ENCODE data around the gene APOC1.

APOC1 gene

GRCh38 chr19:44957526-44957925, 43.1 kb downstream of the APOC1 start (continued):
- no peak for TF ChIP-seq POU6F1 (CRISPR knock-in tag; IDR thresholded peaks at IDR 0.05; ENCODE audit: borderline replicate concordance, low read depth)
- TF ChIP-seq TOX (CRISPR knock-in tag; IDR thresholded peaks at IDR 0.05; ENCODE audit: borderline replicate concordance): no peak
- TF ChIP-seq ZNF565 (CRISPR knock-in tag; conservative IDR thresholded peaks at IDR 0.05; ENCODE audit: low read depth): no peak
- TF ChIP-seq, protein P1, sequence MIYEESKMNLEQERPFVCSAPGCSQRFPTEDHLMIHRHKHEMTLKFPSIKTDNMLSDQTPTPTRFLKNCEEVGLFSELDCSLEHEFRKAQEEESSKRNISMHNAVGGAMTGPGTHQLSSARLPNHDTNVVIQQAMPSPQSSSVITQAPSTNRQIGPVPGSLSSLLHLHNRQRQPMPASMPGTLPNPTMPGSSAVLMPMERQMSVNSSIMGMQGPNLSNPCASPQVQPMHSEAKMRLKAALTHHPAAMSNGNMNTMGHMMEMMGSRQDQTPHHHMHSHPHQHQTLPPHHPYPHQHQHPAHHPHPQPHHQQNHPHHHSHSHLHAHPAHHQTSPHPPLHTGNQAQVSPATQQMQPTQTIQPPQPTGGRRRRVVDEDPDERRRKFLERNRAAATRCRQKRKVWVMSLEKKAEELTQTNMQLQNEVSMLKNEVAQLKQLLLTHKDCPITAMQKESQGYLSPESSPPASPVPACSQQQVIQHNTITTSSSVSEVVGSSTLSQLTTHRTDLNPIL (CRISPR knock-in tag; IDR thresholded peaks at IDR 0.05; ENCODE audit: low read depth): no peak
- no peak for TF ChIP-seq BACH2 (CRISPR knock-in tag; IDR thresholded peaks at IDR 0.05; ENCODE audit: borderline replicate concordance)
- no peak for TF ChIP-seq OSR1 (CRISPR knock-in tag; IDR thresholded peaks at IDR 0.05)
- TF ChIP-seq PPARA (CRISPR knock-in tag; IDR thresholded peaks at IDR 0.05; ENCODE audit: borderline replicate concordance): no peak
- no peak for TF ChIP-seq RARB (CRISPR knock-in tag; IDR thresholded peaks at IDR 0.05)

DNA sequence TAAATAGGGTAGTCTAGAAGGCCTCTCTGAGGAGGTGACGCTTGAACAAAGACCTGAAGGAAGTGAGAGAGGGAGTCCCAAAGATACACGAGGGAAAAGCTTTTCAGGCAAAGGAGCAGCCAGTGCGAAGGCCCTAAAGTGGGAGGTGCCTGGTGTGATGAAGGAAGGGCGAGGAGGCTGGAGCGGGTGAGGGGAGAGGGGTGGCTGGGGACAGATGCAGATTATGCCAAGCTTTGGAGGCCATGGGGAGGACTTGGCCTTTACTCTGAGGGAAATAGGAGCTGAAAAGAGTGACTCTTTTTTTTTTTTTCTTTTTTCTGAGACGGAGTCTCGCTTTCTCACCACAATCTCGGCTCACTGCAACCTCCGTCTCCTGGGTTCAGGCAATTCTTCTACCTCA, 43.7 kb downstream of the APOC1 start:
- ATAC-seq: no peak
- TF ChIP-seq RARB (CRISPR knock-in tag; IDR thresholded peaks at IDR 0.05) (no peak), ZFP3 (CRISPR knock-in tag; IDR thresholded peaks at IDR 0.05) (no peak), ZNF565 (CRISPR knock-in tag; conservative IDR thresholded peaks at IDR 0.05; ENCODE audit: low read depth) (no peak), GLIS3 (CRISPR knock-in tag; IDR thresholded peaks at IDR 0.05) (no peak), ZNF8 (CRISPR knock-in tag; IDR thresholded peaks at IDR 0.05) (no peak), PPARA (CRISPR knock-in tag; IDR thresholded peaks at IDR 0.05; ENCODE audit: borderline replicate concordance) (no peak), TSHZ2 (CRISPR knock-in tag; IDR thresholded peaks at IDR 0.05) (no peak), ZNF70 (CRISPR knock-in tag; IDR thresholded peaks at IDR 0.05) (no peak), ZFP30 (CRISPR knock-in tag; IDR thresholded peaks at IDR 0.05) (no peak), OSR1 (CRISPR knock-in tag; IDR thresholded peaks at IDR 0.05) (no peak), ISL1 (CRISPR knock-in tag; IDR thresholded peaks at IDR 0.05) (no peak), CSDC2 (CRISPR knock-in tag; IDR thresholded peaks at IDR 0.05) (no peak), ESRRG (CRISPR knock-in tag; IDR thresholded peaks at IDR 0.05) (no peak), POU6F1 (CRISPR knock-in tag; IDR thresholded peaks at IDR 0.05; ENCODE audit: borderline replicate concordance, low read depth) (no peak)
- TF ChIP-seq, protein P2, sequence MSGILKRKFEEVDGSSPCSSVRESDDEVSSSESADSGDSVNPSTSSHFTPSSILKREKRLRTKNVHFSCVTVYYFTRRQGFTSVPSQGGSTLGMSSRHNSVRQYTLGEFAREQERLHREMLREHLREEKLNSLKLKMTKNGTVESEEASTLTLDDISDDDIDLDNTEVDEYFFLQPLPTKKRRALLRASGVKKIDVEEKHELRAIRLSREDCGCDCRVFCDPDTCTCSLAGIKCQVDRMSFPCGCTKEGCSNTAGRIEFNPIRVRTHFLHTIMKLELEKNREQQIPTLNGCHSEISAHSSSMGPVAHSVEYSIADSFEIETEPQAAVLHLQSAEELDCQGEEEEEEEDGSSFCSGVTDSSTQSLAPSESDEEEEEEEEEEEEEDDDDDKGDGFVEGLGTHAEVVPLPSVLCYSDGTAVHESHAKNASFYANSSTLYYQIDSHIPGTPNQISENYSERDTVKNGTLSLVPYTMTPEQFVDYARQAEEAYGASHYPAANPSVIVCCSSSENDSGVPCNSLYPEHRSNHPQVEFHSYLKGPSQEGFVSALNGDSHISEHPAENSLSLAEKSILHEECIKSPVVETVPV (CRISPR knock-in tag; IDR thresholded peaks at IDR 0.05): no peak
- TF ChIP-seq, protein P1 (CRISPR knock-in tag; IDR thresholded peaks at IDR 0.05; ENCODE audit: low read depth): no peak
- TF ChIP-seq, protein P3, sequence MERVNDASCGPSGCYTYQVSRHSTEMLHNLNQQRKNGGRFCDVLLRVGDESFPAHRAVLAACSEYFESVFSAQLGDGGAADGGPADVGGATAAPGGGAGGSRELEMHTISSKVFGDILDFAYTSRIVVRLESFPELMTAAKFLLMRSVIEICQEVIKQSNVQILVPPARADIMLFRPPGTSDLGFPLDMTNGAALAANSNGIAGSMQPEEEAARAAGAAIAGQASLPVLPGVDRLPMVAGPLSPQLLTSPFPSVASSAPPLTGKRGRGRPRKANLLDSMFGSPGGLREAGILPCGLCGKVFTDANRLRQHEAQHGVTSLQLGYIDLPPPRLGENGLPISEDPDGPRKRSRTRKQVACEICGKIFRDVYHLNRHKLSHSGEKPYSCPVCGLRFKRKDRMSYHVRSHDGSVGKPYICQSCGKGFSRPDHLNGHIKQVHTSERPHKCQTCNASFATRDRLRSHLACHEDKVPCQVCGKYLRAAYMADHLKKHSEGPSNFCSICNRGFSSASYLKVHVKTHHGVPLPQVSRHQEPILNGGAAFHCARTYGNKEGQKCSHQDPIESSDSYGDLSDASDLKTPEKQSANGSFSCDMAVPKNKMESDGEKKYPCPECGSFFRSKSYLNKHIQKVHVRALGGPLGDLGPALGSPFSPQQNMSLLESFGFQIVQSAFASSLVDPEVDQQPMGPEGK (CRISPR knock-in tag; IDR thresholded peaks at IDR 0.05; ENCODE audit: borderline replicate concordance): no peak
